ENCODE results near the gene AGFG1. TPM values are rescaled to one million over a fixed set of nuclear protein-coding genes. Genes with fewer than 3 reads are reported as not detected.

AGFG1 gene
- total RNA-seq, 1 experiment from 2014 or later, result 119 TPM

DNA sequence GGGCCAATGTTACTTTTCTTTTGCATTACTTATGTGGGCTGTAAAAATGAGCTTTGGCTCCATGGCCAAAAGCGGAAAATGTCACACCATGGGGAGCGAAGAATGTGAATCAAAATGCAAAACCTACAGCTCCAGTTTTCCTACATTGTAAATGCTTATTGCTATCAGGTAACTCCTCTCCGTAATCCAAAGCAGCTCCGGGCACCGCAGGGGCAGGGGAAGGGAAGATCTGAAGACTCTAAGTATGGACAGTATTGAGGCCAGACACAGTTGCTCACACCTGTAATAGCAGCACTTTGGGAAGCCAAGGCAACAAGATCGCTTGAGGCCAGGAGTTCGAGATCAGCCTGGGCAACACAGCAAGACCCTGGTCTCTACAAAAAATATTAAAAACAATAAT lies 7.1 kb upstream of the AGFG1 start:
- DNase-seq, result no peak
- Histone ChIP-seq H3K79me2 (ENCODE audit: low read depth) (no peaks in the 10 kb centered on the region), H3K27ac (no peak overlapping the region), H3F3A (ENCODE audit: insufficient read depth, low read depth) (peaks cover 46% of the 10 kb centered on the region), H3K36me3 (ENCODE audit: low read depth) (no peaks in the 10 kb centered on the region), H4K20me1 (ENCODE audit: insufficient read depth) (no peaks in the 10 kb centered on the region), H3K9me2 (ENCODE audit: insufficient read depth) (no peaks in the 10 kb centered on the region), H3K4me2 (no peak overlapping the region), H3K27me3 (ENCODE audit: insufficient read depth, low read depth) (no peaks in the 10 kb centered on the region), H3K4me3 (no peak overlapping the region), H3K4me1 (replicated peaks; ENCODE audit: insufficient read depth) (peaks cover 64% of the 10 kb centered on the region), H2AFZ (no peak overlapping the region), H3K9me3 (ENCODE audit: insufficient read depth, low read depth) (no peaks in the 10 kb centered on the region)
- CTCF ChIA-PET, result no interaction called here
- TF ChIP-seq EZH2 (IDR thresholded peaks at IDR 0.05; ENCODE audit: low read depth), result no peak
- TF ChIP-seq, protein P1, sequence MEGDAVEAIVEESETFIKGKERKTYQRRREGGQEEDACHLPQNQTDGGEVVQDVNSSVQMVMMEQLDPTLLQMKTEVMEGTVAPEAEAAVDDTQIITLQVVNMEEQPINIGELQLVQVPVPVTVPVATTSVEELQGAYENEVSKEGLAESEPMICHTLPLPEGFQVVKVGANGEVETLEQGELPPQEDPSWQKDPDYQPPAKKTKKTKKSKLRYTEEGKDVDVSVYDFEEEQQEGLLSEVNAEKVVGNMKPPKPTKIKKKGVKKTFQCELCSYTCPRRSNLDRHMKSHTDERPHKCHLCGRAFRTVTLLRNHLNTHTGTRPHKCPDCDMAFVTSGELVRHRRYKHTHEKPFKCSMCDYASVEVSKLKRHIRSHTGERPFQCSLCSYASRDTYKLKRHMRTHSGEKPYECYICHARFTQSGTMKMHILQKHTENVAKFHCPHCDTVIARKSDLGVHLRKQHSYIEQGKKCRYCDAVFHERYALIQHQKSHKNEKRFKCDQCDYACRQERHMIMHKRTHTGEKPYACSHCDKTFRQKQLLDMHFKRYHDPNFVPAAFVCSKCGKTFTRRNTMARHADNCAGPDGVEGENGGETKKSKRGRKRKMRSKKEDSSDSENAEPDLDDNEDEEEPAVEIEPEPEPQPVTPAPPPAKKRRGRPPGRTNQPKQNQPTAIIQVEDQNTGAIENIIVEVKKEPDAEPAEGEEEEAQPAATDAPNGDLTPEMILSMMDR (conservative IDR thresholded peaks at IDR 0.05), result no peak
- intact Hi-C loops (cut with micrococcal nuclease; ENCODE audit: unreplicated experiment), result no loop called here
- POLR2A ChIA-PET (ENCODE audit: unreplicated experiment), result no interaction called here
- no TSS peak for BruUV-seq (replicated peaks)

DNA sequence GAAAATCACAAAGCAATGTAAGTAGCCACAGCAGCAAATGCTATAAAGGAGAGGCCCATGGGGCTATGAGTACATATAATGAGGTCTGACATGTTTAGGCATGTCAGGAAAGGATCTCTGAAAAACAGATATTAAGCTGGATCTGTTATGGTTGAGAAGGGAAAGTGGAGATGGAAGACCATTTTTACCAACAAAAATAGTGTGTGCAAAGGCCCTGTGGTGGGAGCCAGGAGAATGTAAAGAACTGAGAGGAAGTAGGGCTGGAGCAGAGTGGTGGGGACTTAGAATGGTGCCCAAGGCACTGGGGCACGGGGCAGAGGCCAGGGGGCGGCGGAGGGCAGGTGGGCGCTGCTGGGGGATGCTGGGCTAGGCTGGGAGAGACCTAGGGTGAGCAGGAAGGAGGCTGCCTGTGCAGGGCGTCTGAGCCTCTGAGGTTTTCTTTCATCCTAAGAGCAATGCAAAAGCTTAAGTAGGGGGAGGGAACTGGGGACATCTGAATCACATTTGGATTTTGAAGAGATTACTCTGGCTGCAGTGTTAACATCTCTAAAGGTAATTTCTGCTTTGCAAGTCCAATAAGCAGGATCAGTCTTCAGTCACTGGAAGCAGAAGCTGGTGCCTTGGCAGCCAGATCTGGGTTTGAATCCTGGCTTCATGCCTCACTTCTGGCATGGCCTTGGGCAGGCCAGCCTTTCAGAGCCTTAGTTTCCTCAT lies 4.9 kb upstream of the AGFG1 start:
- H2AFZ ChIP-seq, result no peak overlapping the region
- peaks cover 42% of the 10 kb centered on the region for H3F3A ChIP-seq (ENCODE audit: insufficient read depth, low read depth)
- peaks cover 8% of the 10 kb centered on the region for H3K79me2 ChIP-seq (ENCODE audit: low read depth)
- H3K9me2 ChIP-seq (ENCODE audit: insufficient read depth), result no peaks in the 10 kb centered on the region
- DNase-seq, result no peak
- no TSS peak for BruUV-seq (replicated peaks)
- peaks cover 62% of the 10 kb centered on the region for H3K4me1 ChIP-seq (replicated peaks; ENCODE audit: insufficient read depth)
- H3K27me3 ChIP-seq (ENCODE audit: insufficient read depth, low read depth), result no peaks in the 10 kb centered on the region
- H4K20me1 ChIP-seq (ENCODE audit: insufficient read depth), result no peaks in the 10 kb centered on the region
- POLR2A ChIA-PET (ENCODE audit: unreplicated experiment), result interaction anchor here (0.7 to 0.8 kb wide), 2 partner anchors 52 to 59 kb away, joined by 3 to 7 read pairs; no protein-coding TSS in a partner anchor
- no peaks in the 10 kb centered on the region for H3K9me3 ChIP-seq (ENCODE audit: insufficient read depth, low read depth)
- peak overlapping the region; percentile 83 for H3K27ac ChIP-seq
- CTCF ChIA-PET, result no interaction called here
- TF ChIP-seq EZH2 (IDR thresholded peaks at IDR 0.05; ENCODE audit: low read depth), result no peak
- TF ChIP-seq, protein P1 (conservative IDR thresholded peaks at IDR 0.05), result no peak
- intact Hi-C loops (cut with micrococcal nuclease; ENCODE audit: unreplicated experiment), result no loop called here
- H3K36me3 ChIP-seq (ENCODE audit: low read depth), result no peaks in the 10 kb centered on the region
- peak overlapping the region; percentile 34; the same call in 1 of the 2 replicates for H3K4me3 ChIP-seq
- peak overlapping the region; percentile 63 for H3K4me2 ChIP-seq

DNA sequence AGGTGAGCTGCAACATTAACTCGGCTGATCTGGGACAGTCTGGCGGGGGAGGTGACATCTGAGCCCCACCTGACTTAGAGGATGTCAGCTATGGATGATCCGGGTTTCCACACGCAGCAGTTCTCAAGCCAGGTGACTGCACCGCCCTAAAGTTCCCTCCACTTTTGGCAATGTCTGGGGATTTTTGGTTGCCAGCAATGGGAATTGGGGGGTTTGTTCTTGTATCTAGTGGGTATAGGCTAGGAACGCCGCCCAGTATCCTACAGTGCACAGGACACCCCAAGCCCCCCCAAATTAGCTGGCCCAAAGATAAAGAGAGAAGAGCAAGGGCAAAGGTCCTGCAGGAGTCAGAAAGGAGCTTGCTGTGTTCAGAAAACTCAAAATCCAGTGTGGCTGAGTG lies 544 bp upstream of the AGFG1 start:
- Histone ChIP-seq H3K27ac (no peak overlapping the region), H3K4me2 (peak overlapping the region; percentile 70), H3K79me2 (ENCODE audit: low read depth) (peaks cover 51% of the 10 kb centered on the region), H2AFZ (no peak overlapping the region), H3K9me3 (ENCODE audit: insufficient read depth, low read depth) (no peaks in the 10 kb centered on the region), H3K9me2 (ENCODE audit: insufficient read depth) (no peaks in the 10 kb centered on the region), H3K27me3 (ENCODE audit: insufficient read depth, low read depth) (no peaks in the 10 kb centered on the region), H3K4me1 (replicated peaks; ENCODE audit: insufficient read depth) (peaks cover 60% of the 10 kb centered on the region), H3K36me3 (ENCODE audit: low read depth) (peaks cover 6% of the 10 kb centered on the region; the same call in 1 of the 2 replicates), H4K20me1 (ENCODE audit: insufficient read depth) (peaks cover 32% of the 10 kb centered on the region), H3F3A (ENCODE audit: insufficient read depth, low read depth) (peaks cover 31% of the 10 kb centered on the region), H3K4me3 (peak overlapping the region; percentile 96; the same call in 1 of the 2 replicates)
- ChIA-PET POLR2A (ENCODE audit: unreplicated experiment) (no interaction called here), CTCF (interaction anchor here (0.6 kb wide), 1 partner anchor 58 kb away, joined by 4 read pairs; no protein-coding TSS in a partner anchor)
- no peak for DNase-seq
- TF ChIP-seq, protein P1 (conservative IDR thresholded peaks at IDR 0.05), result no peak
- no peak for TF ChIP-seq EZH2 (IDR thresholded peaks at IDR 0.05; ENCODE audit: low read depth)
- intact Hi-C loops (cut with micrococcal nuclease; ENCODE audit: unreplicated experiment), result loop anchor here (5.0 kb wide), 1 partner anchor 186 kb away; no protein-coding TSS in a partner anchor
- TSS peak; percentile 58 for BruUV-seq (replicated peaks)
